HG02588 (cell line): Measurements from ENCODE around the gene IZUMO2.
"Not testable (repeated sequence)": the region's sequence is repeated elsewhere in the genome, so short reads cannot be mapped to it uniquely, and the experiment has no call there.

ENCODE experiments used
- ATAC-seq: cut with Tn5 transposase; IDR thresholded peaks from one replicate; pipeline ENCODE4 v1.9.1; 2021; ENCODE audit warnings: mild to moderate bottlenecking, moderate library complexity; ENCODE audit not compliant: unreplicated experiment

The IZUMO2 gene

GRCh38 chr19:50136603-50137365, 26.3 kb downstream of the IZUMO2 start:
- ATAC-seq = not testable (repeated sequence)

DNA sequence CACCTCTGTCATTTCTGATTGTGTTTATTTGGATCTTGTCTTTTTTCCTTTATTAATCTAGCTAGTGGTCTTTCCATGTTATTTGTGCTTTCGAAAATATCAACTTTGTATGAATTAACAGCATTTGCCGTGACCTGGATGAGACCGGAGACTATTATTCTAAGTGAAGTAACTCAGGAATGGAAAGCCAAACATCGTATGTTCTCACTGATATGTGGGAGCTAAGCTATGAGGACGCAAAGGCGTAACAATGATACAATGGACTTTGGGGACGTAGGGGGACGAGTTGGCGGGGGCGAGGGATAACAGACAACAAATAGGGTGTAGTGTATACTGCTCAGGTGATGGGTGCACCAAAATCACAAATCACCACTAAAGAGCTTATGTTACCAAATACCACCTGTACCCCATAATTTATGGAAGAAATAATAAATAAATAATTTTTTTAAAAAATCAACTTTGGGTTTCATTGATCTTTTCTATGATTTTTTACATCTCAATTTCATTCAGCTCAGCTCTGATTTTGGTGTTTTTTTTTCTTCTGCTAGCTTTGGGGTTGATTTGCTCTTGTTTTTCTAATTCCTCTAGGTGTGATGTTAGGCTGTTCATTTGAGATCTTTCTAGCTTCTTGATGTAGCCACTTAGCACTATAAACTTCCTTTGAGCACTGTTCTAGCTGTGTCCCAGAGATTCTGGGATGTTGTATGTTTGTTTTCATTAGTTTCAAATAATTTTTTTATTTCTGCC, 27.1 kb downstream of the IZUMO2 start:
- not testable (repeated sequence) for ATAC-seq

- ATAC-seq = not testable (repeated sequence)
Observed at GRCh38 chr19:50134777-50135719, 28.0 kb downstream of the IZUMO2 start.

GRCh38 chr19:50133518-50134492, 29.3 kb downstream of the IZUMO2 start:
- not testable (repeated sequence) for ATAC-seq

DNA sequence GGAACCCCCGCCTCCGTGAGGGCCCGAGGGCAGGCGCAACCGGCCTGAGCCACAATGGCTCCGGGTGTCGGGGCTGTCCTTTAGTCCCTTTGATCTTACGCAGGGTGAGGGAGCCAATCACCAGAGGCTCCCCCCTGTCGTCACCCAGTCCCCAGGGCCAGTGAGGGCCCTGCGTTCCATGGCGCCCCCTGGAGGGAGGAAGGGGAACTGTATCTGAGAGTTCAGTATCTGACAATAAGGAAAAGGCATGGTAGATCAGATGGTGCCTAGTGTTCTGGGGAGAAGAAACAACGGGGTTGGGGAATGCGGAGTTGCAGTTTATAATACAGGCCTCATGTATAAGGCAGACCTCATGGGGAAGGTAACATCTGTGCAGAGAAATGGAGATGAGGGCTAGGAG, 59.1 kb downstream of the IZUMO2 start:
- ATAC-seq = not testable (repeated sequence)

GRCh38 chr19:50103405-50103804, 59.7 kb downstream of the IZUMO2 start:
- not testable (repeated sequence) for ATAC-seq
